H1 (cell line): ENCODE data around the gene RTP2. TPM values are rescaled to one million over a fixed set of nuclear protein-coding genes. Genes with fewer than 3 reads are reported as not detected.

Experiments
- CTCF ChIA-PET: fragments of 300-600 bp; sonication (Branson Sonifier 250); formaldehyde crosslinking; loops from one replicate; lab custom pipeline; 2021; ENCODE audit not compliant: partially characterized antibody; lab: Charles Lee
- POLR2A ChIA-PET: fragments of 300-600 bp; sonication (Branson Sonifier 250); formaldehyde crosslinking; loops from one replicate; lab custom pipeline; 2021; ENCODE audit warnings: inconsistent platforms; ENCODE audit not compliant: partially characterized antibody; lab: Charles Lee
- DNase-seq, 2 experiments: peaks; one replicate each; pipeline versions ENCODE4 v3.0.0 to v3.0.0-alpha.2; 2010 to 2022; ENCODE audit warnings: low spot score in 2 of 2, low read depth in 1 of 2, mixed read lengths in 1 of 2
- FAIRE-seq: peaks from 2 replicates; lab custom pipeline; 2011; peaks lifted over from hg19 to GRCh38; lab: Jason Lieb, UNC
- H2AFZ ChIP-seq: 2 replicates; pipeline ENCODE4 v1.8.1; 2012; ENCODE audit warnings: low read length, inconsistent platforms
- H2AK5ac ChIP-seq: 2 replicates; pipeline ENCODE4 v1.6.1; 2013; ENCODE audit warnings: low read depth, low read length
- H2BK120ac ChIP-seq: replicated peaks from 2 replicates; pipeline ENCODE3; 2013; ENCODE audit warnings: low read depth, low read length, inconsistent platforms
- H2BK12ac ChIP-seq: 2 replicates; pipeline ENCODE4 v1.6.1; 2013; ENCODE audit warnings: low read depth, low read length
- H2BK15ac ChIP-seq: 2 replicates; pipeline ENCODE4 v1.6.1; 2013; ENCODE audit warnings: low read length
- H2BK20ac ChIP-seq: 2 replicates; pipeline ENCODE4 v1.6.1; 2013; ENCODE audit warnings: low read length
- H2BK5ac ChIP-seq: 2 replicates; pipeline ENCODE4 v1.6.1; 2013; ENCODE audit warnings: low read depth, low read length
- H3K14ac ChIP-seq: 2 replicates; pipeline ENCODE4 v1.6.1; 2013; ENCODE audit warnings: inconsistent platforms; ENCODE audit not compliant: insufficient read length
- H3K18ac ChIP-seq: 2 replicates; pipeline ENCODE4 v1.6.1; 2013; ENCODE audit warnings: low read length; ENCODE audit errors: extremely low read depth
- H3K23ac ChIP-seq: 2 replicates; pipeline ENCODE4 v1.6.1; 2013; ENCODE audit warnings: inconsistent platforms; ENCODE audit not compliant: insufficient read length
- H3K23me2 ChIP-seq: 2 replicates; pipeline ENCODE4 v1.6.1; 2013; ENCODE audit warnings: low read depth, low read length
- H3K27ac ChIP-seq: 2 replicates; pipeline ENCODE4 v1.6.1; 2011; ENCODE audit warnings: low read depth, low read length, inconsistent platforms
- H3K27me3 ChIP-seq, 4 experiments: replicated peaks in 1 of 4; 1 replicate in 1 of 4; 2 replicates in 3 of 4; pipeline versions ENCODE4 v1.6.1 to v1.8.1; 2011 to 2013; ENCODE audit warnings: low read length in 3 of 4, mild to moderate bottlenecking in 3 of 4, inconsistent platforms in 2 of 4, mixed read lengths in 2 of 4, moderate library complexity in 1 of 4; ENCODE audit not compliant: control insufficient read depth in 3 of 4, insufficient read depth in 3 of 4; ENCODE audit errors: extremely low read depth in 1 of 4
- H3K36me3 ChIP-seq, 4 experiments: 2 replicates each; pipeline versions ENCODE4 v1.6.1 to v1.8.1; 2011 to 2013; ENCODE audit warnings: mild to moderate bottlenecking in 4 of 4, low read length in 3 of 4, moderate library complexity in 2 of 4, control low read depth in 1 of 4, inconsistent platforms in 1 of 4; ENCODE audit not compliant: insufficient read depth in 4 of 4, control insufficient read depth in 2 of 4
- H3K4ac ChIP-seq: replicated peaks from 2 replicates; pipeline ENCODE3; 2013; ENCODE audit warnings: low read length, low read depth, mixed read lengths, inconsistent platforms; ENCODE audit not compliant: insufficient read length
- H3K4me1 ChIP-seq, 4 experiments: replicated peaks in 1 of 4; 1 replicate in 1 of 4; 2 replicates in 3 of 4; pipeline versions ENCODE4 v1.6.1 to v1.8.1; 2011 to 2013; ENCODE audit warnings: low read length in 3 of 4, inconsistent platforms in 2 of 4, mixed read lengths in 1 of 4; ENCODE audit not compliant: insufficient read depth in 4 of 4, control insufficient read depth in 3 of 4
- H3K4me2 ChIP-seq, 2 experiments: 2 replicates each; pipeline versions ENCODE4 v1.6.1 to v1.8.1; 2011 to 2013; ENCODE audit warnings: low read depth in 2 of 2, low read length in 2 of 2, control low read depth in 1 of 2, inconsistent platforms in 1 of 2, mild to moderate bottlenecking in 1 of 2; ENCODE audit not compliant: insufficient read depth in 1 of 2
- H3K4me3 ChIP-seq, 4 experiments: fragments of 200-600, 300-600 bp in 1 of 4; sonication (generic), shearing (Covaris generic), sonication (Bioruptor Twin) in 1 of 4; 2 replicates each; pipeline versions ENCODE4 v1.5.1 to v1.8.1; 2011 to 2016; ENCODE audit warnings: low read length in 4 of 4, low read depth in 3 of 4, control low read depth in 2 of 4, inconsistent platforms in 2 of 4, mild to moderate bottlenecking in 2 of 4, mixed read lengths in 1 of 4, moderate library complexity in 1 of 4; ENCODE audit not compliant: insufficient read depth in 2 of 4; ENCODE audit errors: extremely low read depth in 1 of 4
- H3K56ac ChIP-seq: replicated peaks from 2 replicates; pipeline ENCODE3; 2013; ENCODE audit warnings: low read depth, mild to moderate bottlenecking, mixed read lengths, low read length, inconsistent platforms; ENCODE audit not compliant: insufficient read length
- H3K79me1 ChIP-seq: 2 replicates; pipeline ENCODE4 v1.6.1; 2013; ENCODE audit warnings: low read depth, low read length, control low read depth
- H3K79me2 ChIP-seq, 2 experiments: 2 replicates each; pipeline versions ENCODE4 v1.6.1 to v1.8.1; 2012 to 2013; ENCODE audit warnings: low read length in 2 of 2, mild to moderate bottlenecking in 2 of 2, inconsistent platforms in 1 of 2; ENCODE audit not compliant: insufficient read depth in 2 of 2, control insufficient read depth in 1 of 2
- H3K9ac ChIP-seq, 4 experiments: replicated peaks in 1 of 4; 1 replicate in 1 of 4; 2 replicates in 3 of 4; pipeline versions ENCODE4 v1.6.1 to v1.8.1; 2011 to 2013; ENCODE audit warnings: low read depth in 3 of 4, low read length in 3 of 4, control low read depth in 2 of 4, mild to moderate bottlenecking in 2 of 4, moderate library complexity in 2 of 4, inconsistent platforms in 1 of 4; ENCODE audit errors: extremely low read depth in 1 of 4
- H3K9me3 ChIP-seq, 2 experiments: 2 replicates each; pipeline versions ENCODE4 v1.6.1 to v1.8.1; 2012 to 2013; ENCODE audit warnings: mild to moderate bottlenecking in 2 of 2, moderate library complexity in 2 of 2, control low read depth in 1 of 2, inconsistent platforms in 1 of 2, low read depth in 1 of 2, low read length in 1 of 2, mixed read lengths in 1 of 2; ENCODE audit not compliant: insufficient read depth in 2 of 2
- H4K20me1 ChIP-seq, 2 experiments: replicated peaks in 1 of 2; 2 replicates each; pipeline versions ENCODE3 to v1.8.1; 2011 to 2013; ENCODE audit warnings: inconsistent platforms in 2 of 2, low read length in 2 of 2, mild to moderate bottlenecking in 1 of 2; ENCODE audit not compliant: insufficient read depth in 2 of 2, control insufficient read depth in 1 of 2
- H4K5ac ChIP-seq: 2 replicates; pipeline ENCODE4 v1.6.1; 2013; ENCODE audit warnings: low read length, low read depth, mixed read lengths, inconsistent platforms; ENCODE audit not compliant: insufficient read length
- H4K8ac ChIP-seq: 2 replicates; pipeline ENCODE4 v1.8.0; 2013; ENCODE audit warnings: mild to moderate bottlenecking, moderate library complexity, low read length, inconsistent platforms; ENCODE audit not compliant: insufficient read depth; ENCODE audit errors: extremely low read depth
- H4K91ac ChIP-seq: replicated peaks from 2 replicates; pipeline ENCODE3; 2013; ENCODE audit warnings: low read length, mixed read lengths, inconsistent platforms; ENCODE audit not compliant: insufficient read length
- CBX8 ChIP-seq: fragments of 300-800, 300-1000 bp; sonication (generic); IDR thresholded peaks from 2 replicates; pipeline ENCODE4 v1.7.1; 2016; ENCODE audit warnings: low read depth, low read length, borderline replicate concordance
- EP300 ChIP-seq, 2 experiments: IDR thresholded peaks; 1 replicate in 1 of 2; 2 replicates in 1 of 2; pipeline ENCODE4 v1.6.1; 2011 to 2012; ENCODE audit warnings: low read depth in 2 of 2, low read length in 2 of 2, mild to moderate bottlenecking in 2 of 2, borderline replicate concordance in 1 of 2, inconsistent platforms in 1 of 2, moderate library complexity in 1 of 2
- POLR2AphosphoS5 ChIP-seq: IDR thresholded peaks from 2 replicates; pipeline ENCODE4 v1.6.1; 2011; ENCODE audit warnings: low read depth, low read length
- SAP30 ChIP-seq: fragments of 300-600 bp; sonication (generic); IDR thresholded peaks from 2 replicates; pipeline ENCODE4 v1.7.1; 2012; ENCODE audit warnings: low read length, moderate library complexity, mild to moderate bottlenecking, inconsistent platforms; ENCODE audit not compliant: insufficient read depth, insufficient replicate concordance
- SIX5 ChIP-seq: IDR thresholded peaks from 2 replicates; pipeline ENCODE4 v1.6.1; 2011; ENCODE audit warnings: mild to moderate bottlenecking, low read depth, low read length
- SP4 ChIP-seq: IDR thresholded peaks from 2 replicates; pipeline ENCODE4 v1.6.1; 2012; ENCODE audit warnings: low read length, inconsistent platforms
- TAF7 ChIP-seq: optimal IDR thresholded peaks from 2 replicates; pipeline ENCODE3; 2011; ENCODE audit warnings: low read depth, mild to moderate bottlenecking, inconsistent platforms, low read length, moderate library complexity, borderline replicate concordance
- WGBS, 2 experiments: shearing (Covaris generic) in 1 of 2; methylation state at CpG; one replicate each; pipeline versions ENCODE4 v1.1.6 to v1.1.7; 2013 to 2015; ENCODE audit warnings: low lambda C conversion rate in 2 of 2, mixed read lengths in 2 of 2, inconsistent platforms in 1 of 2, low coverage in 1 of 2, missing lambda C conversion rate in 1 of 2; ENCODE audit not compliant: insufficient replicate concordance in 2 of 2, insufficient coverage in 1 of 2, insufficient read length in 1 of 2; ENCODE audit errors: extremely low coverage in 1 of 2, missing lambda C conversion rate in 1 of 2; 5-methylcytosine and 5-hydroxymethylcytosine counted together
- polyA plus RNA-seq, 7 experiments: library from polyadenylated mRNA; depleted of rRNA in 3 of 7; stranded (reverse) in 5 of 7; unstranded in 2 of 7; fragments of >200 nt in 5 of 7; fragments of 200-250 nt in 2 of 7; gene quantifications; 1 replicate in 5 of 7; 2 replicates in 1 of 7; 4 replicates in 1 of 7; pipeline versions ENCODE4 v1.2.1 to v1.2.3, GENCODE V29; 2011 to 2013; ENCODE audit warnings: missing spikeins in 2 of 7, mixed read lengths in 2 of 7
- total RNA-seq: library from RNA; stranded (reverse); fragmentation: NEBNext Ultra II Directional; extraction: Animal tissue kit (Norgen Biotek cat#: 25700); gene quantifications from 2 replicates; pipeline ENCODE4 v1.2.1, GENCODE V29; 2021

The RTP2 gene
- total and polyA plus RNA-seq, 2 of the 8 experiments (the other 6 are each of a cell fraction or from before 2014, with no cell fraction given): not detected

DNA sequence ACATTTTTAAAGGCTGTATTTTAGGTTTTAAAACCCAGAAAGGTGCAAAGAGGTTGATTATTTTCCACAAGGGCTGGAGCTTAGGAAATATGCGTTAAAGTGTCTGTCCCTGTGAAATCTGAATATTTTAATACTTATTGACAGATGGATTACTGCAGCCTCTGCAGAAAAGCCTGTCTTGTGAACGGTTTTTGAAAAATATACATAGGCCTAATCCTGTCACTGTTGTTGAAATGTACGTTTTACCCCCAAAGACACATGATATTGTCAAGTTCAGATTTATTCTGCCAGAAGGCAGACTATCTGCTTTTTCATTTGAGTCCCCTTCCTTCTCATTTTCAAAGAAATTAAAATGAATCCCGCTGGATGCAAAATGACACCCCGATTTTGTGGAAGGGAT is 45.1 kb upstream of the RTP2 start:
- Histone ChIP-seq H3K9ac (no peak overlapping the region; a peak in 2 of 7 replicates), H3K23me2 (peaks cover 11% of the 10 kb centered on the region), H3K36me3 (no peaks in the 10 kb centered on the region), H2BK15ac (no peak overlapping the region), H3K14ac (no peak overlapping the region), H3K4ac (no peak overlapping the region), H3K27ac (no peak overlapping the region), H4K20me1 (no peaks in the 10 kb centered on the region), H4K5ac (no peak overlapping the region), H3K79me2 (peaks cover 0 to 12% of the 10 kb centered on the region in 2 experiments; a peak in 1 of 4 replicates), H2BK120ac (no peak overlapping the region), H3K4me3 (no peak overlapping the region), H4K8ac (no peak overlapping the region), H4K91ac (no peak overlapping the region), H2BK12ac (peak overlapping the region; percentile 6; the same call in 1 of the 2 replicates), H3K23ac (no peak overlapping the region), H3K18ac (no peak overlapping the region), H3K9me3 (no peaks in the 10 kb centered on the region), H2BK20ac (no peak overlapping the region), H2AK5ac (no peak overlapping the region), H3K27me3 (peaks cover 0 to under 1% (median 0%) of the 10 kb centered on the region in 4 experiments; a peak in 2 of 7 replicates), H3K4me1 (peaks cover 7 to 22% (median 17%) of the 10 kb centered on the region in 4 experiments; a peak in 6 of 7 replicates), H2BK5ac (no peak overlapping the region), H3K56ac (no peak overlapping the region), H3K4me2 (no peak overlapping the region; a peak in 1 of 4 replicates), H2AFZ (no peak overlapping the region), H3K79me1 (no peaks in the 10 kb centered on the region)
- CTCF ChIA-PET: interaction anchor here (0.6 to 2.3 kb wide), 33 partner anchors 9 to 1183 kb away, joined by 3 to 8 read pairs (median 3); no protein-coding TSS in a partner anchor
- POLR2A ChIA-PET: interaction anchor here (0.6 to 2.1 kb wide), 9 partner anchors 7 to 408 kb away, joined by 3 to 10 read pairs (median 3); no protein-coding TSS in a partner anchor
- 64% methylated on average over 5 of the region's 5 CpGs; no CpG with 5 or more reads in 1 of the 2 experiments for WGBS, 2 experiments
- DNase-seq: no peak
- FAIRE-seq: no peak
- TF ChIP-seq TAF7 (no peak), SP4 (no peak), CBX8 (no peak), SAP30 (no peak), POLR2AphosphoS5 (no peak), SIX5 (no peak), EP300 (IDR thresholded peaks at IDR 0.05; ENCODE audit: borderline replicate concordance in 1 of 2, low read depth in 2 of 2, low read length in 2 of 2) (no peak)
